Ishikawa (cell line): ENCODE measurements around the gene SNX17.

Experiments
- CREB1 ChIP-seq: IDR thresholded peaks from 2 replicates; pipeline ENCODE4 v1.6.1; 2012; ENCODE audit warnings: low read depth
- EP300 ChIP-seq: IDR thresholded peaks from 2 replicates; pipeline ENCODE4 v1.6.1; 2012; ENCODE audit warnings: borderline replicate concordance
- RAD21 ChIP-seq: IDR thresholded peaks from 2 replicates; pipeline ENCODE4 v1.6.1; 2012; ENCODE audit warnings: low read depth
- REST ChIP-seq: IDR thresholded peaks from 2 replicates; pipeline ENCODE4 v1.6.1; 2012; ENCODE audit warnings: low read depth, mild to moderate bottlenecking
- TF ChIP-seq, protein P1 (sequence below): IDR thresholded peaks from 2 replicates; pipeline ENCODE4 v1.6.1; 2012

DNA sequence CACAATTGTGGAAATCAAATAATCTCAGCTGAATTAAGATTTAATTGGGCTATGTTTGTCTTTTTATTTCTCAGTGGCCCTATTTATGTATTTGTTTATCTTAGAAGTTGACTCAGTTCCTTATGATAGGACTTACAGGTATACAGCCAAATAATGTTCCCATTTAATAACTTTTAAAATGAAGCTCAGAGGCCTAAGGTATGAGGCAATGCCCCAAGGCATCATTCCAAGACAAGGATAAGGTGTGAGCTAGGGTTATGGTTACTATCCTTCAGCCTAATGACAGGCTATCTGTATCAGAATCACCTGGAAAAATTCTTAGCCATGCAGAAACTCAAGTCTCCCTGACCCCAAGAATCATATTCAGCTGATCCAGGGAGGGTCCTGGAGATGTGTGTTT, 50.6 kb downstream of the SNX17 start:
- no peak for TF ChIP-seq RAD21
- TF ChIP-seq REST = no peak
- TF ChIP-seq EP300 = no peak
- TF ChIP-seq, protein P1, sequence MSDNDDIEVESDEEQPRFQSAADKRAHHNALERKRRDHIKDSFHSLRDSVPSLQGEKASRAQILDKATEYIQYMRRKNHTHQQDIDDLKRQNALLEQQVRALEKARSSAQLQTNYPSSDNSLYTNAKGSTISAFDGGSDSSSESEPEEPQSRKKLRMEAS = no peak
- no peak for TF ChIP-seq CREB1
